Thymus (tissue), 11 donors: ENCODE data around the gene TRDMT1. TPM values are rescaled to one million over a fixed set of nuclear protein-coding genes. Genes with fewer than 3 reads are reported as not detected.

Source experiments
- DNase-seq, 9 donors: peaks; one replicate each; pipeline ENCODE4 v3.0.0-alpha.2; 2013; ENCODE audit warnings: low spot score in 9 of 9, low read depth in 6 of 9, missing footprints in 1 of 9
- H3K27ac ChIP-seq, 2 donors: one replicate each; pipeline ENCODE4 v1.5.1; 2013; ENCODE audit warnings: control low read depth in 1 of 2, low read depth in 1 of 2, low read length in 1 of 2, mild to moderate bottlenecking in 1 of 2, moderate library complexity in 1 of 2
- H3K27me3 ChIP-seq, 2 donors: one replicate each; pipeline ENCODE4 v1.5.1; 2013; ENCODE audit warnings: low read length in 1 of 2; ENCODE audit not compliant: control insufficient read depth in 2 of 2, insufficient read depth in 1 of 2
- H3K36me3 ChIP-seq, 2 donors: one replicate each; pipeline ENCODE4 v1.5.1; 2013; ENCODE audit warnings: low read length in 1 of 2, mild to moderate bottlenecking in 1 of 2, moderate library complexity in 1 of 2; ENCODE audit not compliant: control insufficient read depth in 2 of 2, insufficient read depth in 2 of 2
- H3K4me1 ChIP-seq, 2 donors: one replicate each; pipeline ENCODE4 v1.5.1; 2013; ENCODE audit warnings: low read length in 2 of 2; ENCODE audit not compliant: control insufficient read depth in 2 of 2, insufficient read depth in 2 of 2
- H3K4me3 ChIP-seq, 2 donors: one replicate each; pipeline ENCODE4 v1.5.1; 2013; ENCODE audit warnings: low read length in 2 of 2, control low read depth in 1 of 2, mild to moderate bottlenecking in 1 of 2
- H3K9me3 ChIP-seq, 2 donors: one replicate each; pipeline ENCODE4 v1.5.1; 2013; ENCODE audit warnings: low read length in 1 of 2, mild to moderate bottlenecking in 1 of 2; ENCODE audit not compliant: control insufficient read depth in 2 of 2, insufficient read depth in 1 of 2
- WGBS: extraction: QIAGEN DNeasy Blood & Tissue Kit; methylation state at CpG from one replicate; pipeline ENCODE4 v1.1.7; 2013; 5-methylcytosine and 5-hydroxymethylcytosine counted together
- polyA plus RNA-seq: library from polyadenylated mRNA; stranded (reverse); fragments of 200-250 nt; gene quantifications from one replicate; pipeline ENCODE4 v1.2.3, GENCODE V29; 2013
- total RNA-seq: library from RNA; stranded (reverse); fragments of 120-200 nt; gene quantifications from one replicate; pipeline ENCODE4 v1.2.4, GENCODE V29; 2013
- donor health status: healthy.

Gene TRDMT1
- total and polyA plus RNA-seq, 2 donors, result 5.0 to 11.4 TPM

DNA sequence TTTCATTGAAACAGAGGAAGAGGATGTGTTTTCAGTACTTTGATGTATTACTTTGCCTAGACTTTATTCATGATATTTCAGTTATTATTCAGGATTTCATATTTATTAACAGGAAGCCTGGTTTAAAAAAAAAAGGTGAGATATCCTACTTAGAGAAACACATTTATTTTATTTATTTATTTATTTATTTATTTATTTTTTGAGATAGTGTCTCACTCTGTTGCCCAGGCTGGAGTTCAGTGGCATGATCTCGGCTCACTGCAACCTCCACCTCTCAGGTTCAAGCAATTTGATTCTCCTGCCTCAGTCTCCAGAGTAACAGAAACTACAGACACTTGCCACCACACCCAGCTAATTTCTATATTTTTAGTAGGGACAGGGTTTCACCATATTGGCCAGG, 24.5 kb downstream of the TRDMT1 start:
- Histone ChIP-seq H3K27ac (no peak overlapping the region), H3K9me3 (no peaks in the 10 kb centered on the region), H3K36me3 (peaks cover 0 to 2% of the 10 kb centered on the region in 2 donors), H3K4me1 (peaks cover 0 to 3% of the 10 kb centered on the region in 2 donors), H3K4me3 (no peak overlapping the region), H3K27me3 (no peaks in the 10 kb centered on the region)
- DNase-seq, result no peak
- 96% methylated on average over 1 of the region's 1 CpG for WGBS

DNA sequence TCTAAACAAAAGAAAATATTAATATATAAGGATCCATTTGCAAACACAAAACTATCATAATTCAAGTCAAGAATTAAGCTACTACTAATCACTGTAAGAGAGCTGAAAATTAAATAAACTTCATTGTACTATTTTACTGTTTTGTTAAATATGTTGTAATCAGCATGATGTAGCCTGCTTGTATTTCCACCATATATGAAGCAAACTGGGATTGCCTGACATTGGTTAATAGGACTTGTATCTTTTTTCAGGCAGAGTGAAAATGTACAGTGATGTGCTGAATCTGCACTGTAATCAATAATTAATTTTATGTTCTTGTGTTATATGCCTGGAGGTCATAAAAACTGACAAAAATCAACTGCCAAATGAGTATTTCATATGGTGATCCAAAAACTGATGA, 25.4 kb downstream of the TRDMT1 start:
- Histone ChIP-seq H3K27ac (no peak overlapping the region), H3K9me3 (no peaks in the 10 kb centered on the region), H3K36me3 (peaks cover 0 to 2% of the 10 kb centered on the region in 2 donors), H3K27me3 (no peaks in the 10 kb centered on the region), H3K4me1 (peaks cover 0 to 3% of the 10 kb centered on the region in 2 donors), H3K4me3 (no peak overlapping the region)
- DNase-seq, result no peak

DNA sequence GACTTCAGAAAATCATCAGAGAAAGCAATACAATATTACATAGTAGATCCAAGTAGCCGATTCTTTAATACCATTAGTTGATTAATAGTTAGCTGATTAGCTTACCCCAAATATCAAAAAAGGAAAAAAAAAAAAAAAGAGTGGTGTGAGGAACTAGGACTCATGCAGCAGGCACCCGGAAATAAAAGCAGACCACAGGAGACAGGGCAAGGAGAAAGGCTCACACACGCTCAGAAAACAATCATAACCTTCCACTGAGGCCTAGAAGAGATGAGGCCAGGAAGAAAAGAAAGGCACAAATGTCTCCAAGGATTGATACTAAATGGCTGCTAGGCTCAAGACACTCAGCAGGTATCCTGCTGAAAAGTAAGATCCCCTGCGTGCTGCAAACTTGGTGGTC, 25.9 kb downstream of the TRDMT1 start:
- peak in 2 of 9 donors; percentile 4 to 36 for DNase-seq
- Histone ChIP-seq H3K4me1 (peaks cover 0 to 3% of the 10 kb centered on the region in 2 donors), H3K4me3 (no peak overlapping the region), H3K27ac (no peak overlapping the region), H3K9me3 (no peaks in the 10 kb centered on the region), H3K27me3 (no peaks in the 10 kb centered on the region), H3K36me3 (peaks cover 0 to 2% of the 10 kb centered on the region in 2 donors)
- 50% methylated on average over 4 of the region's 4 CpGs for WGBS

DNA sequence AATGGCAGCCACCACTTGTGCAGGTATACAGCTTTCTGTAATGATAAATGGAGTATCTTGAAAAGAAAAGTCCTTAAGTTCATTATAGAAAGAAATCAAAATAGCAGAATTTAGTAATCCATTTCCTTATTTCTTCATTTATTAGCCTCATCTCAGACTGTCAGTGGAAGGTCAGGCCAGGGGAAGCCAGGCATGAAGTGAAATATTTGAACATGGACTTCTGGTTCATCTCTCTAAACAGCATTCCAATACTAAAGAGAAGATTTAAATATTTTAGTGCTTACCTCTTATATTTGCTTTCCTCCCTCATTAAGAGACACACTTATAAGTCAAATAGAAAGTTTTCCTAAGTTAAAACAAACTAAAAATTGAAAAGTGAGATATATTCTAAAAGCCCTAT, 26.8 kb downstream of the TRDMT1 start:
- H3K27me3 ChIP-seq, result no peaks in the 10 kb centered on the region
- no peak overlapping the region for H3K27ac ChIP-seq
- no peaks in the 10 kb centered on the region for H3K9me3 ChIP-seq
- peaks cover 0 to 2% of the 10 kb centered on the region in 2 donors for H3K36me3 ChIP-seq
- peaks cover 0 to 3% of the 10 kb centered on the region in 2 donors for H3K4me1 ChIP-seq
- DNase-seq, result no peak
- H3K4me3 ChIP-seq, result no peak overlapping the region

DNA sequence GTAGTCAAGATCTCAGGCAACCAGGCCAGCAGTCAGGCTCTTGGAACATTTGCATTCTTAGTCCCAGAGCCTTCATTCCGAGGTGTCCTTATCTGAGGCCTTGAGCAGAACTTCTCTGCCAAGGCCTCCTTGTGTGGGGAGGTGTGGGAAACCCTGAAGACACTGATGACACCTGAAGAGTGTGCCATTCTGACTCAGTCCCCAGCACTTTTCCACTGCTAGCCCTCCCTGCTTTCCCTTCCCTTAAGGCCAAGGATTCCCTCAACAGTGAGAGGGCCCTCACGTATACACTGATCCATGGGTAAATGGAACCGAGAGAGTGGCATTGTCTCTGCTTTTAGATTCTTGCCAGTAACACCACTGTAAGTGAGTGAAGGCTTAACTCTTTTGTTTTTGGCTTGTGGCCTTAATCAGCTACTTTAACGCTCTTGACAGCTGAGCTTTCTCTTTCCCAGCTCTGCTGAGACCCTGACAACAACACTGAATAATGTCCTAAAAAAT, 30.3 kb downstream of the TRDMT1 start:
- no peak for DNase-seq
- Histone ChIP-seq H3K9me3 (no peaks in the 10 kb centered on the region), H3K27ac (no peak overlapping the region), H3K27me3 (no peaks in the 10 kb centered on the region), H3K36me3 (peaks cover 0 to 2% of the 10 kb centered on the region in 2 donors), H3K4me1 (peaks cover 0 to 3% of the 10 kb centered on the region in 2 donors), H3K4me3 (no peak overlapping the region)
- 97% methylated on average over 4 of the region's 4 CpGs for WGBS

DNA sequence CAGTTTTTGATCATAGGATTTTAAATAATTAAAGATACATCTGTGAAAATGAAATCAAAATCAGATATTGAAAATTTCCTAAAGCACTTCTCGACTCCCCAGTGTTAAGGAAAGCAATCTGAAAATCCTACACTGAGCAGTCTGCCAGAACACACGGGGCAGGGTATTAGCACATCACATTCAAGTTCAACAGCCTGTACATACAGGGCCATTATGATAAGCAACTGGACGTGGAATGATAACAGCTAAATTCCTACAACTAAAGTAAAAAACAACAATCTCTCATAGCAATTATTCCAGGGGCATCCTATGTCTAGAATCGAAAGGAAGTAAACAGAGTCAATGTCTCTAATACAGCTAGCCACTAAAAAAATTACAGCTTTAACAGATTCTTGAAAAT, 31.7 kb downstream of the TRDMT1 start:
- Histone ChIP-seq H3K9me3 (no peaks in the 10 kb centered on the region), H3K4me1 (no peaks in the 10 kb centered on the region), H3K4me3 (no peak overlapping the region), H3K27me3 (no peaks in the 10 kb centered on the region), H3K36me3 (peaks cover 0 to 2% of the 10 kb centered on the region in 2 donors), H3K27ac (no peak overlapping the region)
- WGBS, result 96% methylated on average over 4 of the region's 4 CpGs
- DNase-seq, result no peak

DNA sequence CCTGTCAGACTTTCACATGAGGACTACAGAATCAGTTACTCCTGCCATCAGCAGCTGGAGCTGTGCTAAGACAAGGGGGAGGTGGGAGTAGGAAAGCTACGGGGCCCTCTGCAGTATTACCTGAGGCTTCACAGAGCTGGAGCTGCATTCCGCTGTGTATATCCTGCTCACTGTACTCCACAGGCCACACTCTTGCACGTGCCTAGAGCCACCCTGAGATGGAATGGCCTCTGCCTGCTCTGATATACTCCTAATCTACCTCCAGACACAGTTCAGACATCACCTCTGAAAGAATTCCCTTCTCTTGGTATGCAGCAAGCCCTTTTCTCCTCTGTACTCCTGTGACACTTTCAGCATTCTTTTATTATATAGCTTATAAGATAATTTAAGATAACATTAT, 34.8 kb downstream of the TRDMT1 start:
- 96% methylated on average over 3 of the region's 3 CpGs for WGBS
- H3K36me3 ChIP-seq, result no peaks in the 10 kb centered on the region
- H3K27ac ChIP-seq, result no peak overlapping the region
- no peak overlapping the region for H3K4me3 ChIP-seq
- H3K9me3 ChIP-seq, result no peaks in the 10 kb centered on the region
- no peaks in the 10 kb centered on the region for H3K27me3 ChIP-seq
- no peak for DNase-seq
- no peaks in the 10 kb centered on the region for H3K4me1 ChIP-seq

DNA sequence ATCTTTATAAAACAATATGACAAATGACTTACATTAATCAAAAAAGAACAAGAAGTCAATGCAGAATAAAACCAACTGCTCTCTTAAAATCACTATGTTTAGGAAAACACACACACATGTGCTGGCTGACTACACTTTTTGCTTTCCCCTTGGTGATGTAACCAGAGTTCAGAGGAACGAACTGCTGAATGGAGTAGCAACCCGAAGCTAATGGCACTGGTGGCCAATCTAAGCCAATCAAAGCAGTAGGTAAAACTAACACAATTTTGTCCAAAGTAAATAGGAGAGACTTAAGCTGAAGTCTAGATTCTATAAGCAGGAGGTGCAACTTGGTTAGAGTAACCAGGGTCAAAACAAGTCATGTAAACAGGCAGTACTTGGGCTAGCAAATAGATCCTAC, 38.6 kb downstream of the TRDMT1 start:
- Histone ChIP-seq H3K36me3 (no peaks in the 10 kb centered on the region), H3K4me1 (no peaks in the 10 kb centered on the region), H3K4me3 (no peak overlapping the region), H3K9me3 (no peaks in the 10 kb centered on the region), H3K27ac (no peak overlapping the region), H3K27me3 (no peaks in the 10 kb centered on the region)
- DNase-seq, result no peak
- WGBS, result 95% methylated on average over 2 of the region's 2 CpGs

DNA sequence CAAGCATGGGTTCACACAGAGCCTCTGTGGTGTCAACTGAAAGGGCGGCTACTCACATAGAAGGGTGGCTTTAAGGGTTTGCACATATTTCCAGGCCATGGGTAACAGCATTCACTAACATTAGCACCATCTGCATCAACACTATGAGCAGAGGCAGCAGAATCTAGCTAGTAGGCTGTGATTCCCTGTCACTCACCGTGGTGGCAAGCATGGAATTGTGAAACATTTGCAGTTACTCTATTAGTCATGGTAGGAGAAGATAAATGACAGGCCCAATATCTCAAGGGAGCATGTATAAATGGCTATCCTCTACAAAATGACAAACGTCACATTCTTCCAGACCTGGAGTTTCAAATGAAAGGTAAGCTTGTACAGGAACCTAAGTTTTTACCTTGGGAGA, 39.7 kb downstream of the TRDMT1 start:
- no peaks in the 10 kb centered on the region for H3K27me3 ChIP-seq
- DNase-seq, result no peak
- no peaks in the 10 kb centered on the region for H3K4me1 ChIP-seq
- H3K36me3 ChIP-seq, result no peaks in the 10 kb centered on the region
- no peak overlapping the region for H3K27ac ChIP-seq
- H3K4me3 ChIP-seq, result no peak overlapping the region
- no peaks in the 10 kb centered on the region for H3K9me3 ChIP-seq
- 83% methylated on average over 3 of the region's 3 CpGs for WGBS

DNA sequence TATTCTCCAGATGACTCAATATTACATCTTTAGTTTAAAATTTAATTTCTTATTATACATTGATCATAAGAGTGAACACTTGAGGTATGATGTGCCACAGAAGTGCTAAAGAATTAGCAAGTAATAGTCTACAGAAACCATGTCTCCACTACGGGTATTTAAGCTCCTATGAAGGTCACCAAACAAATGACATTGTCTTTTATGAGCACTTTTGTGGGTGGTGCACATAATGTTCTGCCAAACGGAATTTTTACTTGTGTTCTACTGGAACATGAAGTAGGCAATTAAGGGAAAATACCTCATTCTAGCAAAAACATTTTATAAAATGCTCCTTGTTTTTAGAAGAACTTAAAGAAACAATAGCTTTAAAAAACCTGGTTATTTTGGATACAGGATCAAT, 44.4 kb downstream of the TRDMT1 start:
- H3K27me3 ChIP-seq, result no peaks in the 10 kb centered on the region
- no peak overlapping the region for H3K4me3 ChIP-seq
- DNase-seq, result no peak
- H3K27ac ChIP-seq, result no peak overlapping the region
- H3K36me3 ChIP-seq, result no peaks in the 10 kb centered on the region
- no peaks in the 10 kb centered on the region for H3K4me1 ChIP-seq
- WGBS, result 93% methylated on average over 2 of the region's 2 CpGs
- H3K9me3 ChIP-seq, result no peaks in the 10 kb centered on the region
